Testis (tissue), 2 donors: Measurements from ENCODE around the gene LMX1A.

Experiments used
- POLR2A ChIP-seq: fragments of 450-650 bp; IDR thresholded peaks from one replicate; pipeline ENCODE4 v1.6.1; 2017; ENCODE audit warnings: antibody characterized with exemption, mild to moderate bottlenecking, moderate library complexity
- TF ChIP-seq, protein P1 (sequence below), 3 experiments: fragments of 450-650 bp in 2 of 3; fragments of 200-600 bp in 1 of 3; sonication (generic) in 1 of 3; IDR thresholded peaks; one replicate each; pipeline ENCODE4 v1.5.1; 2016 to 2019; ENCODE audit warnings: antibody characterized with exemption in 3 of 3, mild to moderate bottlenecking in 2 of 3, moderate library complexity in 1 of 3

DNA sequence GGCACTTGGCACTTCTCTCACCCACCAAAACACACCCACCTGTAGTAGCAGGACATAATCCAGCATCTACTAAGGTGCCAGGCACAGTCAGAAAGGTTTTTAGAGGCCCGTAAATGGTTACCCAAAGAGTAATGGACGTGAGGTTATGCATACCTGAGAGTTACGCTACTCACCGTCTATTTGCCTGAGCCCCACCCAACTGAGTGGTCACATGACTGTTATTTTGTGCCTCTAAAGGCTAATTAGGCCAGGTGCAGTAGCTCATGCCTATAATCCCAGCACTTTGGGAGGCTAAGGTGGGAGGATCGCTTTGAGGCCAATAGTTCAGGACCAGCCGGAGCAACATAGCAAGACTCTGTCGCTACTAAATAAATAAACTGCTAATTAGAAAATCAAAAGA is 11.0 kb downstream of the LMX1A start:
- TF ChIP-seq, protein P1, sequence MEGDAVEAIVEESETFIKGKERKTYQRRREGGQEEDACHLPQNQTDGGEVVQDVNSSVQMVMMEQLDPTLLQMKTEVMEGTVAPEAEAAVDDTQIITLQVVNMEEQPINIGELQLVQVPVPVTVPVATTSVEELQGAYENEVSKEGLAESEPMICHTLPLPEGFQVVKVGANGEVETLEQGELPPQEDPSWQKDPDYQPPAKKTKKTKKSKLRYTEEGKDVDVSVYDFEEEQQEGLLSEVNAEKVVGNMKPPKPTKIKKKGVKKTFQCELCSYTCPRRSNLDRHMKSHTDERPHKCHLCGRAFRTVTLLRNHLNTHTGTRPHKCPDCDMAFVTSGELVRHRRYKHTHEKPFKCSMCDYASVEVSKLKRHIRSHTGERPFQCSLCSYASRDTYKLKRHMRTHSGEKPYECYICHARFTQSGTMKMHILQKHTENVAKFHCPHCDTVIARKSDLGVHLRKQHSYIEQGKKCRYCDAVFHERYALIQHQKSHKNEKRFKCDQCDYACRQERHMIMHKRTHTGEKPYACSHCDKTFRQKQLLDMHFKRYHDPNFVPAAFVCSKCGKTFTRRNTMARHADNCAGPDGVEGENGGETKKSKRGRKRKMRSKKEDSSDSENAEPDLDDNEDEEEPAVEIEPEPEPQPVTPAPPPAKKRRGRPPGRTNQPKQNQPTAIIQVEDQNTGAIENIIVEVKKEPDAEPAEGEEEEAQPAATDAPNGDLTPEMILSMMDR (IDR thresholded peaks at IDR 0.05): no peak
- no peak for TF ChIP-seq POLR2A
